Panc1 (cell line): ENCODE measurements around the gene CDH15.

ENCODE experiments used
- CTCF ChIP-seq: fragments of 450-650 bp; IDR thresholded peaks from 2 replicates; pipeline ENCODE4 v1.5.1; 2017; ENCODE audit warnings: mild to moderate bottlenecking
- POLR2AphosphoS5 ChIP-seq: IDR thresholded peaks from 2 replicates; pipeline ENCODE4 v1.6.1; 2012; ENCODE audit warnings: mild to moderate bottlenecking, low read depth, low read length, moderate library complexity
- TCF7L2 ChIP-seq: IDR thresholded peaks from 2 replicates; pipeline ENCODE4 v1.6.1; 2011; ENCODE audit warnings: mild to moderate bottlenecking, low read depth, low read length, inconsistent platforms

GRCh38 chr16:89130448-89130847 is 41.1 kb upstream of the CDH15 start:
- TF ChIP-seq POLR2AphosphoS5: no peak
- no peak for TF ChIP-seq CTCF
- no peak for TF ChIP-seq TCF7L2
